HepG2 (cell line): ENCODE measurements around the gene HTR3C. TPM values are rescaled to one million over a fixed set of nuclear protein-coding genes. Genes with fewer than 3 reads are reported as not detected.

Experiments used
- BORCS8-MEF2B ChIP-seq: sonication (generic); formaldehyde crosslinking; IDR thresholded peaks from 2 replicates; pipeline ENCODE4 v1.8.0; 2022; ENCODE audit warnings: mild to moderate bottlenecking, missing genetic modification reagents
- ELF1 ChIP-seq: sonication (generic); formaldehyde crosslinking; IDR thresholded peaks from 2 replicates; pipeline ENCODE4 v1.4.0; 2020; ENCODE audit warnings: missing genetic modification reagents
- HDAC6 ChIP-seq: fragments of 200-600 bp; sonication (generic); IDR thresholded peaks from 2 replicates; pipeline ENCODE4 v1.7.0; 2017; ENCODE audit warnings: mild to moderate bottlenecking, antibody characterized with exemption, low read length, low read depth
- MZF1 ChIP-seq: sonication (generic); formaldehyde crosslinking; IDR thresholded peaks from 2 replicates; pipeline ENCODE4 v1.8.1; 2023; ENCODE audit warnings: mild to moderate bottlenecking, missing genetic modification reagents, borderline replicate concordance
- NR2C2 ChIP-seq: sonication (generic); formaldehyde crosslinking; IDR thresholded peaks from 2 replicates; pipeline ENCODE4 v1.4.0; 2020; ENCODE audit warnings: missing genetic modification reagents, mild to moderate bottlenecking, moderate library complexity, borderline replicate concordance
- SMAD3 ChIP-seq: sonication (generic); formaldehyde crosslinking; IDR thresholded peaks from 2 replicates; pipeline ENCODE4 v1.4.0; 2020; ENCODE audit warnings: missing genetic modification reagents
- SNAI1 ChIP-seq: sonication (generic); formaldehyde crosslinking; IDR thresholded peaks from 2 replicates; pipeline ENCODE4 v1.5.0; 2020; ENCODE audit warnings: mild to moderate bottlenecking, missing genetic modification reagents, borderline replicate concordance
- TEF ChIP-seq: sonication (generic); formaldehyde crosslinking; IDR thresholded peaks from 2 replicates; pipeline ENCODE4 v1.5.0; 2020; ENCODE audit warnings: missing genetic modification reagents
- THAP11 ChIP-seq: IDR thresholded peaks from 2 replicates; pipeline ENCODE4 v1.6.1; 2016; ENCODE audit warnings: missing biosample characterization, missing genetic modification reagents
- ZC3H4 ChIP-seq: sonication (generic); formaldehyde crosslinking; IDR thresholded peaks from 2 replicates; pipeline ENCODE4 v1.4.0; 2020; ENCODE audit warnings: missing genetic modification reagents, borderline replicate concordance
- ZFP1 ChIP-seq: IDR thresholded peaks from 2 replicates; pipeline ENCODE4 v1.6.1; 2016
- ZHX1 ChIP-seq: sonication (generic); formaldehyde crosslinking; IDR thresholded peaks from 2 replicates; pipeline ENCODE4 v1.8.1; 2022; ENCODE audit warnings: low read depth, mild to moderate bottlenecking, missing genetic modification reagents
- ZHX2 ChIP-seq, 2 experiments: sonication (generic) in 1 of 2; formaldehyde crosslinking in 1 of 2; IDR thresholded peaks; 2 replicates each; pipeline versions ENCODE4 v1.6.1 to v1.9.0; 2014 to 2022; ENCODE audit warnings: antibody characterized with exemption in 1 of 2, borderline replicate concordance in 1 of 2, inconsistent platforms in 1 of 2, low read depth in 1 of 2, missing genetic modification reagents in 1 of 2
- ZMYM4 ChIP-seq: sonication (generic); formaldehyde crosslinking; IDR thresholded peaks from 2 replicates; pipeline ENCODE4 v1.8.1; 2023; ENCODE audit warnings: mild to moderate bottlenecking, missing genetic modification reagents
- ZNF34 ChIP-seq: sonication (generic); formaldehyde crosslinking; IDR thresholded peaks from 2 replicates; pipeline ENCODE4 v1.4.0; 2020; ENCODE audit warnings: mild to moderate bottlenecking, missing genetic modification reagents, borderline replicate concordance
- ZNF343 ChIP-seq: sonication (generic); formaldehyde crosslinking; IDR thresholded peaks from 2 replicates; pipeline ENCODE4 v1.4.0; 2020; ENCODE audit warnings: mild to moderate bottlenecking, missing genetic modification reagents
- ZNF460 ChIP-seq: sonication (generic); formaldehyde crosslinking; IDR thresholded peaks from 2 replicates; pipeline ENCODE4 v1.5.1; 2020; ENCODE audit warnings: missing genetic modification reagents, mild to moderate bottlenecking, borderline replicate concordance
- ZNF883 ChIP-seq: sonication (generic); formaldehyde crosslinking; IDR thresholded peaks from 2 replicates; pipeline ENCODE4 v1.5.1; 2020; ENCODE audit warnings: mild to moderate bottlenecking, missing genetic modification reagents; ENCODE audit errors: not compliant biosample characterization
- polyA plus RNA-seq, 8 experiments: library from polyadenylated mRNA; depleted of rRNA in 3 of 8; stranded (reverse) in 7 of 8; unstranded in 1 of 8; fragments of >200 nt; fragmentation: Illumina TruSeq in 4 of 8; extraction: Trizol in 4 of 8; gene quantifications; 2 replicates each; pipeline versions ENCODE4 v1.2.1 to v1.2.3, GENCODE V29; 2011 to 2016; ENCODE audit warnings: low read depth in 4 of 8, missing spikeins in 1 of 8, mixed read lengths in 1 of 8; ENCODE audit not compliant: insufficient read depth in 1 of 8
- total RNA-seq, 5 experiments: library from RNA; depleted of rRNA; stranded (reverse); fragments of >200 nt; fragmentation: Illumina TruSeq; extraction: Trizol; gene quantifications; 2 replicates each; pipeline ENCODE4 v1.2.3, GENCODE V29; 2016; ENCODE audit warnings: low read depth in 1 of 5

The HTR3C gene
- total and polyA plus RNA-seq, 2 of the 13 experiments (the other 11 are each of a cell fraction or from before 2014, with no cell fraction given) = not detected

- TF ChIP-seq SNAI1 (CRISPR knock-in tag) (no peak), ZFP1 (no peak), HDAC6 (no peak), ZHX2 (IDR thresholded peaks at IDR 0.05; ENCODE audit: low read depth) (no peak), ZHX2 (CRISPR knock-in tag; IDR thresholded peaks at IDR 0.05; ENCODE audit: borderline replicate concordance) (no peak), NR2C2 (CRISPR knock-in tag) (peak; percentile 85), BORCS8-MEF2B (CRISPR knock-in tag) (no peak), THAP11 (CRISPR knock-in tag) (peak; percentile 99), ELF1 (CRISPR knock-in tag) (peak; percentile 77), ZC3H4 (CRISPR knock-in tag) (no peak), ZNF343 (CRISPR knock-in tag) (peak; percentile 56; the same call in 1 of the 2 replicates), ZHX1 (peak; percentile 35; the same call in 1 of the 2 replicates), TEF (no peak), ZNF460 (peak; percentile 47; the same call in 1 of the 2 replicates), SMAD3 (CRISPR knock-in tag) (peak; percentile 75), MZF1 (CRISPR knock-in tag) (no peak), ZNF883 (CRISPR knock-in tag) (peak; percentile 65), ZNF34 (CRISPR knock-in tag) (no peak), ZMYM4 (CRISPR knock-in tag) (peak; percentile 76)
These were observed 35.0 kb upstream of the HTR3C start, which contains the start of gene ABCC5 (continued) for GRCh38 chr3:184017672-184018423.
